Neural cell (in vitro differentiated cells): ENCODE measurements around the gene MAP4K3.

ENCODE experiments used
- CTCF ChIP-seq: fragments of 450-650 bp; IDR thresholded peaks from 2 replicates; pipeline ENCODE4 v1.5.1; 2014; ENCODE audit warnings: antibody characterized with exemption, mild to moderate bottlenecking, moderate library complexity; ENCODE audit not compliant: poor library complexity, severe bottlenecking
- EP300 ChIP-seq: fragments of 450-650 bp; conservative IDR thresholded peaks from 2 replicates; pipeline ENCODE4 v1.6.1; 2014; ENCODE audit warnings: antibody characterized with exemption, mild to moderate bottlenecking, moderate library complexity; ENCODE audit not compliant: poor library complexity, severe bottlenecking
- EZH2 ChIP-seq: fragments of 200-600, 300-800 bp; shearing (Covaris generic), sonication (generic); IDR thresholded peaks from 2 replicates; pipeline ENCODE4 v1.6.1; 2014; ENCODE audit warnings: antibody characterized with exemption, low read length, borderline replicate concordance, mild to moderate bottlenecking; ENCODE audit not compliant: insufficient read depth, poor library complexity, severe bottlenecking
- MXI1 ChIP-seq: fragments of 450-650 bp; conservative IDR thresholded peaks from 2 replicates; pipeline ENCODE4 v1.6.1; 2014; ENCODE audit warnings: antibody characterized with exemption, mild to moderate bottlenecking; ENCODE audit not compliant: poor library complexity, severe bottlenecking
- POLR2AphosphoS5 ChIP-seq: IDR thresholded peaks from 2 replicates; pipeline ENCODE4 v1.6.1; 2012
- RAD21 ChIP-seq: fragments of 450-650 bp; conservative IDR thresholded peaks from 2 replicates; pipeline ENCODE4 v1.6.1; 2014; ENCODE audit warnings: antibody characterized with exemption, mild to moderate bottlenecking, moderate library complexity
- REST ChIP-seq: IDR thresholded peaks from 2 replicates; pipeline ENCODE4 v1.6.1; 2012; ENCODE audit warnings: borderline replicate concordance
- TAF1 ChIP-seq: IDR thresholded peaks from 2 replicates; pipeline ENCODE4 v1.6.1; 2012; ENCODE audit warnings: low read depth

- TF ChIP-seq CTCF = no peak
- no peak for TF ChIP-seq EP300
- TF ChIP-seq EZH2 = no peak
- no peak for TF ChIP-seq MXI1
- TF ChIP-seq REST = no peak
- TF ChIP-seq POLR2AphosphoS5 = no peak
- no peak for TF ChIP-seq TAF1
- TF ChIP-seq RAD21 = no peak
Measured at GRCh38 chr2:39380525-39381150, 56.4 kb downstream of the MAP4K3 start.
